ENCODE data around the gene RPAIN. TPM values are rescaled to one million over a fixed set of nuclear protein-coding genes. Genes with fewer than 3 reads are reported as not detected.

Gene RPAIN
- total RNA-seq, 1 experiment from 2014 or later: 78.3 TPM

DNA sequence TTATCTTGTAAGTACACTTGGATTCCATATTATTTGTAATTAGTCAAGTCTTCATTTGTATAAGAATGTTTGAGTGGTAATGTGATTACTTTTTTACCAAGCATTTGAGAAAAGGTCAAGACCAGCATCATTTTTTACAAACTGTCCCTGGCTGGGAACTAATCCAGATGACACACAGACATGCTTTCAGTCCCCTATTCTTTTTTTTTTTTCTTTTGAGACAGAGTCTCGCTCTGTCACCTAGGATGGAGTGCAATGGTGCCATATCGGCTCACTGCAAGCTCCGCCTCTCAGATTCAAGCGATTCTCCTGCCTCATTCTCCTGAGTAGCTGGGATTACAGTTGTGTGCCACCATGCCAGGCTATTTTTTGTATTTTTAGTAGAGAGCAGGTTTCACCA lies 61.5 kb downstream of the RPAIN start:
- no peak for DNase-seq (ENCODE audit: extremely low read depth, low read depth)

Other genes starting within 250 kb of the RPAIN start
- 8.7 and 10.2 TPM in 2 replicates for gene ZNF594, start 228.3 kb upstream of the RPAIN start, total RNA-seq (2014; rRNA removed; shearing (Covaris generic))
- not detected in 2 replicates for gene SCIMP, start 185.3 kb upstream of the RPAIN start, total RNA-seq (2014; rRNA removed; shearing (Covaris generic))
- gene RABEP1, start 137.9 kb upstream of the RPAIN start, total RNA-seq (2014; rRNA removed; shearing (Covaris generic)): 48.6 and 54.2 TPM in 2 replicates
- gene NUP88, start 520 bp upstream of the RPAIN start, total RNA-seq (2014; rRNA removed; shearing (Covaris generic)): 219 and 243 TPM in 2 replicates
- gene C1QBP, start 19.0 kb downstream of the RPAIN start, total RNA-seq (2014; rRNA removed; shearing (Covaris generic)): 725 and 734 TPM in 2 replicates
- gene DHX33, start 48.8 kb downstream of the RPAIN start, total RNA-seq (2014; rRNA removed; shearing (Covaris generic)): 21.2 and 23.6 TPM in 2 replicates
- 60.3 and 79.4 TPM in 2 replicates for gene DERL2, start 66.0 kb downstream of the RPAIN start, total RNA-seq (2014; rRNA removed; shearing (Covaris generic))
- gene MIS12, start 66.4 kb downstream of the RPAIN start, total RNA-seq (2014; rRNA removed; shearing (Covaris generic)): 30.1 and 33.4 TPM in 2 replicates
- 1.4 and 1.5 TPM in 2 replicates for gene NLRP1, start 164.3 kb downstream of the RPAIN start, total RNA-seq (2014; rRNA removed; shearing (Covaris generic))